Measurements from ENCODE around the gene LMLN.

DNA sequence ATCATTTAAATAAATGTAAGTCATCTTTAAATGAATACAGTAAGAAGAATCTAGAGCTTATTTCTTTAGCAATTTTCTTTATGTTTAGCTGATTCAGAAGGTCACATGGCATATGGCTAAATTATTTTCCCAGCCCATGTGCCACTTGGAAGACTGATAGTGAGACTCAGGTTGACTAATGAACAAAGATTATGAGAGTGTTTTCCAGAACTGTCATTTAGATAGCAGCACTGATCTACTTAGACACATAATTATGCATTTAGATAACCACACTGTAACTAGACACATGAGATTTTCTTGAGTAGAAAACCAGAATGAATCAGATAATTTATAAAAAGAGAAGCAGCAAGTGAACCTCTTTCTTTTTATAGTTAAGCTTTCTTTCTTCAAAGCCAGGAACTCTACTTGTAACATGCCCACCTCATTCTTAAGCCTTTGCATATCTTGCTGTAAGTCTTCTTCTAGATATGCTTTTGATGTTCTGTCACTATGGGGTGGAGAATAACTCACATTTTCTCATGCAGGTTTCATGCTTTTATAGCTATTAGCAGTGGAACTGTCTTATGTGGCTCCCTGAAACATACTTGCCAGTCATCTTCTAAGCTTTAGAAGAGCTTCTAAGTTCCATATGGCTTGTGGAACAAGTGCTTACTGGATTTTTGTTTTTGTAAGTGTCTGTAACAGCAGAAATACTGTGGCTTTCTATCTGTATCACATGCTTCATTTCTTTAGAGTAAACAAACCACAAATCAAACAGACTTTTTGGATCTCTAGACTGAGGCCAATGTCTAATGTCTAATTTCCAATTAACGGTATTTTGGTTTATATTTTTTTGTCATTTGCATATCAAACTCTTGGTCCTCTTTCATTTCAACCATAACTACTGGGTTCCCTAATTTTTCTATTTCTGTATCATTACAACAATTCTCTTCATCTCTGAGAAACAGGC lies 101.4 kb downstream of the LMLN start:
- TF ChIP-seq, protein P1, sequence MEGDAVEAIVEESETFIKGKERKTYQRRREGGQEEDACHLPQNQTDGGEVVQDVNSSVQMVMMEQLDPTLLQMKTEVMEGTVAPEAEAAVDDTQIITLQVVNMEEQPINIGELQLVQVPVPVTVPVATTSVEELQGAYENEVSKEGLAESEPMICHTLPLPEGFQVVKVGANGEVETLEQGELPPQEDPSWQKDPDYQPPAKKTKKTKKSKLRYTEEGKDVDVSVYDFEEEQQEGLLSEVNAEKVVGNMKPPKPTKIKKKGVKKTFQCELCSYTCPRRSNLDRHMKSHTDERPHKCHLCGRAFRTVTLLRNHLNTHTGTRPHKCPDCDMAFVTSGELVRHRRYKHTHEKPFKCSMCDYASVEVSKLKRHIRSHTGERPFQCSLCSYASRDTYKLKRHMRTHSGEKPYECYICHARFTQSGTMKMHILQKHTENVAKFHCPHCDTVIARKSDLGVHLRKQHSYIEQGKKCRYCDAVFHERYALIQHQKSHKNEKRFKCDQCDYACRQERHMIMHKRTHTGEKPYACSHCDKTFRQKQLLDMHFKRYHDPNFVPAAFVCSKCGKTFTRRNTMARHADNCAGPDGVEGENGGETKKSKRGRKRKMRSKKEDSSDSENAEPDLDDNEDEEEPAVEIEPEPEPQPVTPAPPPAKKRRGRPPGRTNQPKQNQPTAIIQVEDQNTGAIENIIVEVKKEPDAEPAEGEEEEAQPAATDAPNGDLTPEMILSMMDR (IDR thresholded peaks at IDR 0.05): no peak
- TF ChIP-seq ZSCAN20 (CRISPR knock-in tag; IDR thresholded peaks at IDR 0.05) (no peak), POLR2A (IDR thresholded peaks at IDR 0.05; ENCODE audit: low read length) (no peak), RCOR1 (IDR thresholded peaks at IDR 0.05; ENCODE audit: low read depth, low read length) (no peak)
- TF ChIP-seq, protein P2, sequence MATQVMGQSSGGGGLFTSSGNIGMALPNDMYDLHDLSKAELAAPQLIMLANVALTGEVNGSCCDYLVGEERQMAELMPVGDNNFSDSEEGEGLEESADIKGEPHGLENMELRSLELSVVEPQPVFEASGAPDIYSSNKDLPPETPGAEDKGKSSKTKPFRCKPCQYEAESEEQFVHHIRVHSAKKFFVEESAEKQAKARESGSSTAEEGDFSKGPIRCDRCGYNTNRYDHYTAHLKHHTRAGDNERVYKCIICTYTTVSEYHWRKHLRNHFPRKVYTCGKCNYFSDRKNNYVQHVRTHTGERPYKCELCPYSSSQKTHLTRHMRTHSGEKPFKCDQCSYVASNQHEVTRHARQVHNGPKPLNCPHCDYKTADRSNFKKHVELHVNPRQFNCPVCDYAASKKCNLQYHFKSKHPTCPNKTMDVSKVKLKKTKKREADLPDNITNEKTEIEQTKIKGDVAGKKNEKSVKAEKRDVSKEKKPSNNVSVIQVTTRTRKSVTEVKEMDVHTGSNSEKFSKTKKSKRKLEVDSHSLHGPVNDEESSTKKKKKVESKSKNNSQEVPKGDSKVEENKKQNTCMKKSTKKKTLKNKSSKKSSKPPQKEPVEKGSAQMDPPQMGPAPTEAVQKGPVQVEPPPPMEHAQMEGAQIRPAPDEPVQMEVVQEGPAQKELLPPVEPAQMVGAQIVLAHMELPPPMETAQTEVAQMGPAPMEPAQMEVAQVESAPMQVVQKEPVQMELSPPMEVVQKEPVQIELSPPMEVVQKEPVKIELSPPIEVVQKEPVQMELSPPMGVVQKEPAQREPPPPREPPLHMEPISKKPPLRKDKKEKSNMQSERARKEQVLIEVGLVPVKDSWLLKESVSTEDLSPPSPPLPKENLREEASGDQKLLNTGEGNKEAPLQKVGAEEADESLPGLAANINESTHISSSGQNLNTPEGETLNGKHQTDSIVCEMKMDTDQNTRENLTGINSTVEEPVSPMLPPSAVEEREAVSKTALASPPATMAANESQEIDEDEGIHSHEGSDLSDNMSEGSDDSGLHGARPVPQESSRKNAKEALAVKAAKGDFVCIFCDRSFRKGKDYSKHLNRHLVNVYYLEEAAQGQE (IDR thresholded peaks at IDR 0.05): no peak

All from A549 (cell line).